ENCODE results near the gene PLEKHA3.

The PLEKHA3 gene

DNA sequence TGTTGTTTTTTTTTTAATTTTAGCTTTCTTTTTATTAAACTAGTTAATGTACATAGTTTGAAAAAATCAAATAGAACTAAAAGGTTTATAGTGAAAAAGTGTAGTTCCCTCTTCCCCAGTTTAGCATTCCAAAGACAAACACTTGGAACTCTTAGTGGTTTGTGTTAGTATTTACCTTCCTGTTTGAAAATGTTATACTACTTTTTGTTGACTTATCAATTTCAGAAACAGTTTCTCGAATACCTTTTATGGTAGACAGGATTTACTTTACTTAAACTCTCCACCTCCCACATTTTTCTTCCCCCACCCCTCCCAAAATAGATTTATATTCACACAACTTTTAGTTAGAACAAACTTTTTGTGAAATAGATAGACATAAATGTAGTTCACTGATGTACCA lies 26.7 kb downstream of the PLEKHA3 start:
- no peaks in the 10 kb centered on the region for H3K79me2 ChIP-seq (ENCODE audit: insufficient read depth, low read length)
- no peak overlapping the region for H2AFZ ChIP-seq (ENCODE audit: low read length)
- no peaks in the 10 kb centered on the region for H4K20me1 ChIP-seq (ENCODE audit: insufficient read depth, low read length, poor library complexity, severe bottlenecking)
- H3K4me3 ChIP-seq (ENCODE audit: low read length, poor library complexity, severe bottlenecking), result no peak overlapping the region
- H3K9me3 ChIP-seq (ENCODE audit: insufficient read depth, low read depth, low read length), result no peaks in the 10 kb centered on the region
- no peaks in the 10 kb centered on the region for H3K4me1 ChIP-seq (ENCODE audit: insufficient read depth, low read length, poor library complexity, severe bottlenecking)
- no peaks in the 10 kb centered on the region for H3K9me2 ChIP-seq (replicated peaks; ENCODE audit: low read depth, low read length)
- H3K4me2 ChIP-seq (ENCODE audit: low read depth, low read length, poor library complexity, severe bottlenecking), result no peak overlapping the region
- H3K9ac ChIP-seq (ENCODE audit: low read depth, low read length, poor library complexity, severe bottlenecking), result no peak overlapping the region
- no peaks in the 10 kb centered on the region for H3F3A ChIP-seq (ENCODE audit: low read depth)
- TF ChIP-seq, protein P1, sequence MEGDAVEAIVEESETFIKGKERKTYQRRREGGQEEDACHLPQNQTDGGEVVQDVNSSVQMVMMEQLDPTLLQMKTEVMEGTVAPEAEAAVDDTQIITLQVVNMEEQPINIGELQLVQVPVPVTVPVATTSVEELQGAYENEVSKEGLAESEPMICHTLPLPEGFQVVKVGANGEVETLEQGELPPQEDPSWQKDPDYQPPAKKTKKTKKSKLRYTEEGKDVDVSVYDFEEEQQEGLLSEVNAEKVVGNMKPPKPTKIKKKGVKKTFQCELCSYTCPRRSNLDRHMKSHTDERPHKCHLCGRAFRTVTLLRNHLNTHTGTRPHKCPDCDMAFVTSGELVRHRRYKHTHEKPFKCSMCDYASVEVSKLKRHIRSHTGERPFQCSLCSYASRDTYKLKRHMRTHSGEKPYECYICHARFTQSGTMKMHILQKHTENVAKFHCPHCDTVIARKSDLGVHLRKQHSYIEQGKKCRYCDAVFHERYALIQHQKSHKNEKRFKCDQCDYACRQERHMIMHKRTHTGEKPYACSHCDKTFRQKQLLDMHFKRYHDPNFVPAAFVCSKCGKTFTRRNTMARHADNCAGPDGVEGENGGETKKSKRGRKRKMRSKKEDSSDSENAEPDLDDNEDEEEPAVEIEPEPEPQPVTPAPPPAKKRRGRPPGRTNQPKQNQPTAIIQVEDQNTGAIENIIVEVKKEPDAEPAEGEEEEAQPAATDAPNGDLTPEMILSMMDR (conservative IDR thresholded peaks at IDR 0.05; ENCODE audit: low read length), result no peak
- no peak for TF ChIP-seq EZH2phosphoT487 (IDR thresholded peaks at IDR 0.05; ENCODE audit: borderline replicate concordance)
- H3K27me3 ChIP-seq (ENCODE audit: insufficient read depth, low read length, poor library complexity, severe bottlenecking), result no peaks in the 10 kb centered on the region
- H3K36me3 ChIP-seq (ENCODE audit: insufficient read depth, low read length), result peaks cover 40% of the 10 kb centered on the region

DNA sequence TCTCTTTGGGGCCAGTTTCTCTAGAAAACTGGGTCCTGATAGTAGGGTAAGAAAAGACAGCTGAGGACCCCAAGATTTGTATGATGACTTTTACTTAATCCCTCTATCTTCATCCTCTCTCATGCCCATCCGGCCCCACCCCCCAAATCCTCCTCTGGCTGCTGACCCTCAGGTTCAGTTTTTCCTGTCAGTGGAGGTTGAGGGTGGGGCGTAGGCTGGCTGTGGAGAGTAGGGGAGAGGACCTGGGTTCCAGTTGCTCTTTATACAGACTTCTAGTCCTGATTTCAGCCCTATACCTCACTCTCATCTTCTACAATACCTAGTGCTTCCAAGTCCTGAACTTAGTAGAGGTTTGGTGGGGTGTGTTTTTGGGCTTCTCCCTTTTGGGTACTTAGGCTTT lies 28.4 kb downstream of the PLEKHA3 start:
- Histone ChIP-seq H3K9ac (ENCODE audit: low read depth, low read length, poor library complexity, severe bottlenecking) (no peak overlapping the region), H3K36me3 (ENCODE audit: insufficient read depth, low read length) (peaks cover 23% of the 10 kb centered on the region), H4K20me1 (ENCODE audit: insufficient read depth, low read length, poor library complexity, severe bottlenecking) (no peaks in the 10 kb centered on the region), H2AFZ (ENCODE audit: low read length) (no peak overlapping the region), H3K9me3 (ENCODE audit: insufficient read depth, low read depth, low read length) (no peaks in the 10 kb centered on the region), H3K4me1 (ENCODE audit: insufficient read depth, low read length, poor library complexity, severe bottlenecking) (no peaks in the 10 kb centered on the region), H3K4me3 (ENCODE audit: low read length, poor library complexity, severe bottlenecking) (no peak overlapping the region), H3K9me2 (replicated peaks; ENCODE audit: low read depth, low read length) (no peaks in the 10 kb centered on the region), H3F3A (ENCODE audit: low read depth) (no peaks in the 10 kb centered on the region), H3K79me2 (ENCODE audit: insufficient read depth, low read length) (no peaks in the 10 kb centered on the region), H3K4me2 (ENCODE audit: low read depth, low read length, poor library complexity, severe bottlenecking) (no peak overlapping the region), H3K27me3 (ENCODE audit: insufficient read depth, low read length, poor library complexity, severe bottlenecking) (no peaks in the 10 kb centered on the region)
- TF ChIP-seq EZH2phosphoT487 (IDR thresholded peaks at IDR 0.05; ENCODE audit: borderline replicate concordance), result no peak
- TF ChIP-seq, protein P1 (conservative IDR thresholded peaks at IDR 0.05; ENCODE audit: low read length), result no peak

DNA sequence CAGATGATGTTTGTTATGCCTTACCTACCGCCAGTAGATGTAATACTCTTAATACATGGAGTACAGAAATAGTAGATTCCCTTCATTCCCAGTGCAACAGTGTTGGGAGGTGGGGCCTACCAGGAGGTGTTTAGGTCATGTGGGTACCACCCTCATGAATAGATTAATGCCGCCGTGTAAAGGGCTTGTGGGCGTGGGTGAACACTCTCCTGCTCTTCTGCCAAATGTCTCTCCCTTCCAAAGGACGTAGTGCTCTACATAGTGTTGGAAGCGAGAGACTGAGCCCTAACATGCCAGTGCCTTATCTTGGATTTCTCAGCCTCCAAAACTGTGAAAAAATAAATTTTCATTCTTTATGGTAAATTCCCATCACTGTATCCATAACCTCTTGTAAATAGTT lies 30.1 kb downstream of the PLEKHA3 start:
- Histone ChIP-seq H3K36me3 (ENCODE audit: insufficient read depth, low read length) (peaks cover 9% of the 10 kb centered on the region), H4K20me1 (ENCODE audit: insufficient read depth, low read length, poor library complexity, severe bottlenecking) (no peaks in the 10 kb centered on the region), H2AFZ (ENCODE audit: low read length) (no peak overlapping the region), H3K9ac (ENCODE audit: low read depth, low read length, poor library complexity, severe bottlenecking) (no peak overlapping the region), H3F3A (ENCODE audit: low read depth) (no peaks in the 10 kb centered on the region), H3K9me2 (replicated peaks; ENCODE audit: low read depth, low read length) (no peaks in the 10 kb centered on the region), H3K4me3 (ENCODE audit: low read length, poor library complexity, severe bottlenecking) (no peak overlapping the region), H3K4me2 (ENCODE audit: low read depth, low read length, poor library complexity, severe bottlenecking) (no peak overlapping the region), H3K4me1 (ENCODE audit: insufficient read depth, low read length, poor library complexity, severe bottlenecking) (peaks cover 6% of the 10 kb centered on the region), H3K27me3 (ENCODE audit: insufficient read depth, low read length, poor library complexity, severe bottlenecking) (no peaks in the 10 kb centered on the region), H3K79me2 (ENCODE audit: insufficient read depth, low read length) (no peaks in the 10 kb centered on the region), H3K9me3 (ENCODE audit: insufficient read depth, low read depth, low read length) (no peaks in the 10 kb centered on the region)
- TF ChIP-seq, protein P1 (conservative IDR thresholded peaks at IDR 0.05; ENCODE audit: low read length), result no peak
- no peak for TF ChIP-seq EZH2phosphoT487 (IDR thresholded peaks at IDR 0.05; ENCODE audit: borderline replicate concordance)
